ENCODE data around the gene LMO1. TPM values are rescaled to one million over a fixed set of nuclear protein-coding genes. Genes with fewer than 3 reads are reported as not detected.

Gene LMO1
- total and polyA plus RNA-seq, 3 donors from 2014 or later, result 1.3 to 1.5 TPM; not detected in 1

DNA sequence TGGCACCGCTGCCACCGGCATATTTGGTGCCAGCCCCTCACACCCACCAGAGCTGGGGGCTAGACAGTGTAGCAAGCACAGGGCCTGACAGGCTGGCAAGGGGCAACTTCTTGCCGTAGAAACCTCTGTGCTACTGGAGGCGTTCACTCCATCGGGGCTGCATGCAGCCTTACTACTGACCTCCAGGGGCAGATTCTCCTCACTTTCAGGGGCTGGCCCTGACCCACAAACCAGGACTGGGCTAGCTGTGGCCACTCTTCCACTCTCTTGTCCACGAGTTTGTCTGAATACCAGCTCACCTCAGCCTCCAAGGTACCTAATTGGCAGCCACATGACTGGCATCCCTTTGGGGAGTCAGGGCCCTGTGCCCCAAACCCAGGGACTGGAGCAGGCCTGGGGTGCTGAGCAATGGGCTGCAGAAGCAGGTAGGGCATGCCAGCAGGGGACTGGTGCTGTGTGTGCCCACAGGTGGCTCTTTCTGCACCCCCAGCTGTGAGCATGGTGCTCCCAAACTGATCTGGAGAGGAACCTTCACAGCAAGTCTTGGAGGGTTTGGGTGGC, 2.1 kb upstream of the LMO1 start:
- Histone ChIP-seq H3K27ac (no peak overlapping the region), H3K4me3 (no peak overlapping the region), H3K4me1 (no peaks in the 10 kb centered on the region), H3K9me3 (no peaks in the 10 kb centered on the region), H3K36me3 (ENCODE audit: low read depth, missing control alignments) (no peaks in the 10 kb centered on the region), H3K27me3 (no peaks in the 10 kb centered on the region)
- 57 to 60% methylated on average over 3 to 6 of the region's 6 CpGs for WGBS, 2 donors
- intact Hi-C loops (cut with DNase I; ENCODE audit: low total_unique reads), result no loop called here
- no peak for DNase-seq
- TF ChIP-seq POLR2A (IDR thresholded peaks at IDR 0.05), result no peak
- TF ChIP-seq, protein P1, sequence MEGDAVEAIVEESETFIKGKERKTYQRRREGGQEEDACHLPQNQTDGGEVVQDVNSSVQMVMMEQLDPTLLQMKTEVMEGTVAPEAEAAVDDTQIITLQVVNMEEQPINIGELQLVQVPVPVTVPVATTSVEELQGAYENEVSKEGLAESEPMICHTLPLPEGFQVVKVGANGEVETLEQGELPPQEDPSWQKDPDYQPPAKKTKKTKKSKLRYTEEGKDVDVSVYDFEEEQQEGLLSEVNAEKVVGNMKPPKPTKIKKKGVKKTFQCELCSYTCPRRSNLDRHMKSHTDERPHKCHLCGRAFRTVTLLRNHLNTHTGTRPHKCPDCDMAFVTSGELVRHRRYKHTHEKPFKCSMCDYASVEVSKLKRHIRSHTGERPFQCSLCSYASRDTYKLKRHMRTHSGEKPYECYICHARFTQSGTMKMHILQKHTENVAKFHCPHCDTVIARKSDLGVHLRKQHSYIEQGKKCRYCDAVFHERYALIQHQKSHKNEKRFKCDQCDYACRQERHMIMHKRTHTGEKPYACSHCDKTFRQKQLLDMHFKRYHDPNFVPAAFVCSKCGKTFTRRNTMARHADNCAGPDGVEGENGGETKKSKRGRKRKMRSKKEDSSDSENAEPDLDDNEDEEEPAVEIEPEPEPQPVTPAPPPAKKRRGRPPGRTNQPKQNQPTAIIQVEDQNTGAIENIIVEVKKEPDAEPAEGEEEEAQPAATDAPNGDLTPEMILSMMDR (IDR thresholded peaks at IDR 0.05), result no peak

DNA sequence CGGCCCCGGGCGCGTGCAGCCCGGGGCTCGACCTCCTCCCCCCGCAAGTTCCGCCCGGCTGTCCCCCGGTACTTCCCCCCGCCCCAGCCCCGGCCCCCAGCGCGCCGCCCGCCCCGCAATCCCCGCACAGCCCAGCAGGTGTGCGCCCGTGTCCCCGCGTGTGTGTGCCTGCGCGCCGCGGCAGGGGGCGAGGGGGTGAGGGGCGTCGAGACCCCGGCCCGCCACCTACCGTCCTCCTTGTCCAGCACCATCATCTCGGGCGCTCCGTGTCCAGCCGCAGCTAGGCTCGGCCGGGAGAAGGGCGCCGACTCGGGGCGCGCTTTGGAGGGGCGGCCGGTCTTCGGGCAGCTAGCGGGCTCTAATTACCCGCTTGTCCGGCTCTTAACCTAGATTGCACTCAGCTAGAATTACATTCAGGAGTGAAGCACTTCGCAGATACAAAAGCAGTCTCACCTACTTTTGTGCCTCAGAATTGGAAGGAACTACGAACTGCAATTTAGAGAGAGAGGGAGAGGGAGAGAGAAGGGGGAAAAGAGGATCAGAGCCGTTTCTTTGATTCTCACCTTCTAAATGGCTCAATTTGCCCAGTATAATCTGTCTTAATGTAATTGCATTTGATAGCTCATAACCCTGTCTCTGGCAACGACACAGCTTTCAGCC, 439 bp downstream of the LMO1 start:
- Histone ChIP-seq H3K4me1 (no peaks in the 10 kb centered on the region), H3K27me3 (no peaks in the 10 kb centered on the region), H3K36me3 (ENCODE audit: low read depth, missing control alignments) (no peaks in the 10 kb centered on the region), H3K9me3 (no peaks in the 10 kb centered on the region), H3K27ac (no peak overlapping the region), H3K4me3 (peak overlapping the region; percentile 37 to 64)
- TF ChIP-seq POLR2A (IDR thresholded peaks at IDR 0.05), result no peak
- DNase-seq, result no peak
- 0 to 1% methylated on average over 5 to 32 of the region's 53 CpGs for WGBS, 2 donors
- intact Hi-C loops (cut with DNase I; ENCODE audit: low total_unique reads), result no loop called here

DNA sequence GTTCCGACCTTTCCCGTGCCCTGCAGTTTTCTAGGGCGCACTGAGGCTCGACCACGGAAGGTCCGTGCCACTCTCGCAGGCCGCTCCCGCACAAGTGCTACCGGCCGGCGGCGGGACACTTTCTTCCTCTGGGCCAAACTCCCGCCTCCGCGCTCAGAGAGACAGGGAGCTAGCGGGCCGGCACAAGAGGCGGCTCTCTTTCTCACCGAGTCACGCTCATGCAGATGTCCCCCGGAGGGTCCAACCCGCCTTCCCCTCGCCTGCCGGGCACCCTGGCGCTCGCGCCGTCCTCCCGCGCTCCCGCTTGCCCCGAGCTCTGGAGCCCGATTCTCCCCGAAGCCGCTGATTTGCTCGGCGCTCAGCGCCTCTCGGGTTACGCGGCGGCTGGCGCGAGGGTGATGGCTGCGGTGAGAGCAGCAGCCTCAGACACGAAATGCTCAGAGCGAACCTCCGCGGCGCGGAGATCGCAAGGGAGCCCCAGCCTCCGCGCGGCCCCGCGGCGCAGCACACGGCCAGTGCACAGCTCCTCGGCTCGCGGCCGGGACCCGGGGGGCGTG, 1.0 kb downstream of the LMO1 start:
- intact Hi-C loops (cut with DNase I; ENCODE audit: low total_unique reads), result no loop called here
- TF ChIP-seq POLR2A (IDR thresholded peaks at IDR 0.05), result no peak
- Histone ChIP-seq H3K27ac (no peak overlapping the region), H3K4me3 (peak overlapping the region; percentile 37 to 64), H3K27me3 (no peaks in the 10 kb centered on the region), H3K4me1 (no peaks in the 10 kb centered on the region), H3K36me3 (ENCODE audit: low read depth, missing control alignments) (no peaks in the 10 kb centered on the region), H3K9me3 (no peaks in the 10 kb centered on the region)
- 1% methylated on average over 66 of the region's 66 CpGs; no CpG with 5 or more reads in 1 of the 2 donors for WGBS, 2 donors
- DNase-seq, result peak; percentile 42

DNA sequence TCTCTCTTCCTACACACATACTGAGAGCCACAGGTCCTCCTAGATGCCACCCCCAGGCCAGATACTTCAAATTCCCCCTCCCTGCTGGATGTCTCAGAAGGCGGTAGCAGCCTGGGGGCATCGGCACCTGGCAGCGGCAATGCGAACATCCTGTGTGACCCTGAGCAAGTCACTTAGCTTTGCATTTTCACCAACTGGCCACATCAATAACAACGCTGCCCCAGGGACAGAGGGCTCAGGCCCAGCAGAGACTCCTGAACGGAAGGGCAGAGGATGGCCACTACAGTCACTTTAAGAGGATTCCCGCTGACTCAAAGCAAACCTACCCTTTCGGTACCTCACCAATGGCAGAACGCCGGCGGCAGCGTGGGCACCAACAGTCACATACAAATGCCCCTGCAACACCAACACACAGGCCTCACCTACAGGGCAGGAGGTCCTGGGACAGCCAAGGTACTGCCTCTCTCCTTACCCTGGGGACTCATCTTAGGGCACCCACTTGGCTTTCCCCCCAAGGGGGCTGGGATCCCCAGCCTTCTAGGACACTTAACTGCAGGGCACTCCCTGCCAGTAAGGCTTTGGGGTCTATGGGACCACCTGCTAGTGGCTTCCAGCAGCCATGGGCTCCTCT, 1.6 kb downstream of the LMO1 start:
- WGBS, 2 donors, result 52% methylated on average over 12 of the region's 12 CpGs; no CpG with 5 or more reads in 1 of the 2 donors
- Histone ChIP-seq H3K4me3 (peak overlapping the region; percentile 37 to 64), H3K9me3 (no peaks in the 10 kb centered on the region), H3K4me1 (no peaks in the 10 kb centered on the region), H3K36me3 (ENCODE audit: low read depth, missing control alignments) (no peaks in the 10 kb centered on the region), H3K27ac (no peak overlapping the region), H3K27me3 (no peaks in the 10 kb centered on the region)
- DNase-seq, result no peak
- TF ChIP-seq, protein P1 (IDR thresholded peaks at IDR 0.05), result no peak
- TF ChIP-seq POLR2A (IDR thresholded peaks at IDR 0.05), result no peak
- intact Hi-C loops (cut with DNase I; ENCODE audit: low total_unique reads), result no loop called here

DNA sequence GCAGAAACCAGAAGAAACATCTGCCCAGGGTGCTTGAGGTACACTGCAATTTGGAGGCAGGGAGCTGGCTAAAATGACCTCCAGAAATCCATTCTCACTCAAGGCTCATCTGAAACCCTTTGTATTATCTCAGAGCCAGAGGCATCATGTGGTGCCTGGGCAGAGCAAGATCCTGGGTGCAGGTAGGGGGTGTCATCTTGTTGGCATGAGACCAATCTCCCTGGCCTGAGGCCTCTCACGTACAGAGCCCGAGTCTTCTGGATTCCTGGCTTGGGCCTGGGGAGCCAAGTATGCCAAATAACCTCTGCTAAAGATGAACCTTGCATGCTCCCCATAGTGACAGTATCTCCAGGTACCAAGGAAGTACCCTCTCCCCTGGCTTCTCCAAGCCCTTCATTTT, 2.4 kb downstream of the LMO1 start:
- Histone ChIP-seq H3K27ac (no peak overlapping the region), H3K9me3 (no peaks in the 10 kb centered on the region), H3K4me1 (no peaks in the 10 kb centered on the region), H3K4me3 (no peak overlapping the region), H3K27me3 (no peaks in the 10 kb centered on the region), H3K36me3 (ENCODE audit: low read depth, missing control alignments) (no peaks in the 10 kb centered on the region)
- intact Hi-C loops (cut with DNase I; ENCODE audit: low total_unique reads), result no loop called here
- DNase-seq, result no peak
- TF ChIP-seq, protein P1 (IDR thresholded peaks at IDR 0.05), result no peak
- no peak for TF ChIP-seq POLR2A (IDR thresholded peaks at IDR 0.05)
- WGBS, 2 donors, result 94 to 95% methylated on average over 2 of the region's 2 CpGs

Data from testis (tissue), 3 donors.